ENCODE measurements around the gene DUOX1. TPM values are rescaled to one million over a fixed set of nuclear protein-coding genes. Genes with fewer than 3 reads are reported as not detected.

DUOX1 gene
- total and polyA plus RNA-seq, 8 donors, result 6.4 to 265 (median 8.4) TPM

DNA sequence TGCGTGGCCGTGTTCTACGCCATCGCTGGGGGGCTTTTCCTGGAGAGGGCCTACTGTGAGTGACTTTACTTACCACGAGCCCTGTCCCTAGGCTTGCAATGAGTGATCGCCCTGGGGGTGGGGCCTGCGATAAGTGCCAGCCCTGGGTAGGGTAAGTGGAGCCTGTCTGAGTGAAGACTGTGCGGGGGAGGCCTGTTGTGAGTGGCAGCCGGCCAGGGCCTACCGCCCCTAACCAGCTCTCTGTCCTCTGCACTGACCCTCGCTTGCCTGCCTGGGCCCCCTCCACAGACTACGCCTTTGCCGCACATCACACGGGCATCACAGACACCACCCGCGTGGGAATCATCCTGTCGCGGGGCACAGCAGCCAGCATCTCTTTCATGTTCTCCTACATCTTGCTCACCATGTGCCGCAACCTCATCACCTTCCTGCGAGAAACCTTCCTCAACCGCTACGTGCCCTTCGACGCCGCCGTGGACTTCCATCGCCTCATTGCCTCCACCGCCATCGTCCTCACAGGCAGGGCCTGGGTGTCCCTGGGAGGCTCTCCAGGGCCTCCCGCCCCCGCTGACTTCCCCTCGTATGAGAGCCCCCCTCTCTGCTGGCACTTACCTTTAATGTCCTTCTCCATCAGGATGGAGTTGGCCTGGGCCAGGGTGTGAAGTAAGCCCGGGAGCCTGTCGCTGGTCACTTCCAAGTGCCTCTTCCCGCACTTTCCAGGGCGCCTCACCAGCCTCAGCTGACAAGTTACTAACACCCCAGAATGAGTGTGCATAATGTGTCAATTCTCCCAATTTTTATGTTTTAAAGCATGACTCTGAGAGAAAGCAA lies 22.4 kb downstream of the DUOX1 start:
- intact Hi-C loops (cut with DNase I), result loop anchor here in 1 of 2 donors (10.0 kb wide), 1 partner anchor 113 kb away; no protein-coding TSS in a partner anchor
- Histone ChIP-seq H3K36me3 (peaks cover 0 to 44% of the 10 kb centered on the region in 2 donors), H3K9me3 (no peaks in the 10 kb centered on the region), H3K27me3 (no peaks in the 10 kb centered on the region), H3K27ac (no peak overlapping the region), H3K4me3 (no peak overlapping the region), H3K4me1 (no peaks in the 10 kb centered on the region)
- DNase-seq (no peak), ATAC-seq (no peak)
- no peak for TF ChIP-seq CTCF (IDR thresholded peaks at IDR 0.05)

DNA sequence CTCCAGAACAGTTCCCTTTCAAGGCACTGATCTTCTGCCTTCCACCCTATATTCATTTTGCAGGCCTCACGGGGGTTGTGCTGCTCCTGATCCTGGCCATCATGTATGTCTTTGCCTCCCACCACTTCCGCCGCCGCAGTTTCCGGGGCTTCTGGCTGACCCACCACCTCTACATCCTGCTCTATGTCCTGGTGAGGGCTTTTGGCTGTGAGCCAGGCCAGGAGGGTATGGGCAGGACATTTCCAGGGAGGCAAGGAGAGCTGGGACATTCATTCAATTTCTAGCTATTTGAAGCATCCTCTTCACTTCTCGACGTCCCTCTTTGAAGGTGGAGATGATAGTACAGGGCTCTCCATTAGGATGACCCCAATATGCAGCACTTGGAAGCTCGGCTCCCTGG lies 25.9 kb downstream of the DUOX1 start:
- no peaks in the 10 kb centered on the region for H3K9me3 ChIP-seq
- no peak for ATAC-seq
- peaks cover 0 to 35% of the 10 kb centered on the region in 2 donors for H3K36me3 ChIP-seq
- no peak overlapping the region for H3K4me3 ChIP-seq
- H3K4me1 ChIP-seq, result no peaks in the 10 kb centered on the region
- intact Hi-C loops (cut with DNase I), result loop anchor here in 1 of 2 donors (10.0 kb wide), 1 partner anchor 109 kb away; no protein-coding TSS in a partner anchor
- TF ChIP-seq CTCF (IDR thresholded peaks at IDR 0.05), result no peak
- no peak for DNase-seq
- no peak overlapping the region for H3K27ac ChIP-seq
- no peaks in the 10 kb centered on the region for H3K27me3 ChIP-seq

DNA sequence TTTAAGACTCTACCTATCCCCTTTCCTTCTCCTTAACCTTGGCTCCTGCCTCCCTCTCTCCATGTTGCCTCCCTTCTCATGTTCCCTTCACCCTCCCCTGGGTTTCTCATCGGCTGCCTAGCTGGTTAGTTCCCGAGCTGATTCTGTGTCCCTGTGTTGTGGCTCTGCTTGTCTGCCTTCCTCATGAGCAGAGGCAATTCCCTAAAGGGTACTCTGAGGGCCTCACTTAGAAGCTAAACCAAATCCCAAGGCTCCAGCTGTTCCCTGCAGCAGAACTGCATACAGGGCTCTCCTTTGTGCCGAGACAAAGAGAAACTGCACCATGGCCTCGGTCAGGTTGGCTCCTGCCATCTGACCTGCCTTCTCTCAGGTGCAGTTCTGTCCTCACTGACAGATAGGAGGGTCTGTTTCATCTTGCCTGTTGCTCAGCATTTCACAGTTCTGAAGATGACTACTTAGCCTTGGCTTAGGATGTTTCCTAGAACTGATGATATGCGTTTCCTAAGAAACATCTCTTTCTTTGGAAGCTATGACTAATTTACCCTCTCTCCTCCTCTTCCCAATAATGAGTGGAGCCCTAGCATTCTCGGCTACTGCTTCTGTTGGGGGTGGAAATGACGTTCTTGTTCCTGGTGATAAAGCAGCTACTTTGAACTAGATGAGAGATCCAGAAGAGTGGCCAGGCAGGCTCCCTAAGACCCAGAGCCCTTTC lies 27.1 kb downstream of the DUOX1 start:
- H3K27ac ChIP-seq, result no peak overlapping the region
- H3K4me3 ChIP-seq, result no peak overlapping the region
- H3K9me3 ChIP-seq, result no peaks in the 10 kb centered on the region
- intact Hi-C loops (cut with DNase I), result loop anchor here in 1 of 2 donors (10.0 kb wide), 1 partner anchor 108 kb away; no protein-coding TSS in a partner anchor
- H3K27me3 ChIP-seq, result no peaks in the 10 kb centered on the region
- DNase-seq (no peak), ATAC-seq (peak; percentile 2)
- peaks cover 0 to 5% of the 10 kb centered on the region in 2 donors for H3K4me1 ChIP-seq
- H3K36me3 ChIP-seq, result peaks cover 0 to 24% of the 10 kb centered on the region in 2 donors
- TF ChIP-seq CTCF (IDR thresholded peaks at IDR 0.05), result no peak

- intact Hi-C loops (cut with DNase I), result loop anchor here in 1 of 2 donors (10.0 kb wide), 1 partner anchor 107 kb away; no protein-coding TSS in a partner anchor
- DNase-seq (no peak), ATAC-seq (no peak)
- H3K27me3 ChIP-seq, result no peaks in the 10 kb centered on the region
- H3K9me3 ChIP-seq, result no peaks in the 10 kb centered on the region
- no peak overlapping the region for H3K4me3 ChIP-seq
- TF ChIP-seq CTCF (IDR thresholded peaks at IDR 0.05), result no peak
- peaks cover 0 to 13% of the 10 kb centered on the region in 2 donors for H3K36me3 ChIP-seq
- H3K4me1 ChIP-seq, result peaks cover 5 to 16% of the 10 kb centered on the region in 2 donors
- no peak overlapping the region for H3K27ac ChIP-seq
These were observed 28.2 kb downstream of the DUOX1 start for GRCh38 chr15:45157974-45158373.

DNA sequence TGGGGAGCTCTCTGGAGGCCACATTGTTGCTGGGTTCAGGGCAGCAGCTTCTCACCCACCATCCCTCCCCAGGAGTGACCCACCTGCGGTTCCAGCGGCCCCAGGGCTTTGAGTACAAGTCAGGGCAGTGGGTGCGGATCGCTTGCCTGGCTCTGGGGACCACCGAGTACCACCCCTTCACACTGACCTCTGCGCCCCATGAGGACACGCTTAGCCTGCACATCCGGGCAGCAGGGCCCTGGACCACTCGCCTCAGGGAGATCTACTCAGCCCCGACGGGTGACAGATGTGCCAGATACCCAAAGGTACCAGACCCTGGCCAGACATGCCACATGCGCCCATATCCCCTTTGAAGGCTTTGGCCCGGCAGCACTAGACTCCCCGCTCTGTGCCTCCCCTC lies 31.9 kb downstream of the DUOX1 start:
- H3K27ac ChIP-seq, result no peak overlapping the region
- H3K4me1 ChIP-seq, result peaks cover 15 to 34% of the 10 kb centered on the region in 2 donors
- DNase-seq, result no peak
- no peak overlapping the region for H3K4me3 ChIP-seq
- no peak for ATAC-seq
- intact Hi-C loops (cut with DNase I), result loop anchor here in 1 of 2 donors (10.0 kb wide), 1 partner anchor 233 kb away; no protein-coding TSS in a partner anchor
- TF ChIP-seq CTCF (IDR thresholded peaks at IDR 0.05), result no peak
- H3K27me3 ChIP-seq, result no peaks in the 10 kb centered on the region
- H3K9me3 ChIP-seq, result no peaks in the 10 kb centered on the region
- H3K36me3 ChIP-seq, result peaks cover 0 to 3% of the 10 kb centered on the region in 2 donors

Measured in left lung (tissue), 10 donors.